HepG2 (cell line): ENCODE results near the gene TPI1. TPM values are rescaled to one million over a fixed set of nuclear protein-coding genes. Genes with fewer than 3 reads are reported as not detected.

Experiments
- FOXK1 ChIP-seq: sonication (generic); formaldehyde crosslinking; IDR thresholded peaks from 2 replicates; pipeline ENCODE4 v1.4.0; 2020; ENCODE audit warnings: low read depth, missing genetic modification reagents, borderline replicate concordance
- GTF2F1 ChIP-seq: fragments of 150-350 bp; IDR thresholded peaks from 2 replicates; pipeline ENCODE4 v1.6.1; 2014; ENCODE audit warnings: low read length
- HOXA3 ChIP-seq: sonication (generic); formaldehyde crosslinking; IDR thresholded peaks from 2 replicates; pipeline ENCODE4 v1.5.0; 2020; ENCODE audit warnings: missing genetic modification reagents
- MAF1 ChIP-seq: sonication (generic); formaldehyde crosslinking; IDR thresholded peaks from 2 replicates; pipeline ENCODE4 v1.5.0; 2020; ENCODE audit warnings: missing genetic modification reagents, borderline replicate concordance
- MAX ChIP-seq: IDR thresholded peaks from 2 replicates; pipeline ENCODE4 v1.6.1; 2012; ENCODE audit warnings: inconsistent platforms
- PAF1 ChIP-seq: IDR thresholded peaks from 2 replicates; pipeline ENCODE4 v1.6.1; 2016; ENCODE audit warnings: missing genetic modification reagents, missing compliant biosample characterization
- POGZ ChIP-seq: sonication (generic); formaldehyde crosslinking; IDR thresholded peaks from 2 replicates; pipeline ENCODE4 v1.4.0; 2020; ENCODE audit warnings: mild to moderate bottlenecking, missing genetic modification reagents
- REXO4 ChIP-seq: sonication (generic); formaldehyde crosslinking; IDR thresholded peaks from 2 replicates; pipeline ENCODE4 v1.8.0; 2022; ENCODE audit warnings: missing genetic modification reagents, mild to moderate bottlenecking, borderline replicate concordance
- SRF ChIP-seq: IDR thresholded peaks from 2 replicates; pipeline ENCODE4 v1.6.1; 2011; ENCODE audit warnings: mild to moderate bottlenecking, low read depth, low read length, moderate library complexity
- USF2 ChIP-seq, 2 experiments: sonication (generic) in 1 of 2; formaldehyde crosslinking in 1 of 2; IDR thresholded peaks; 2 replicates each; pipeline versions ENCODE4 v1.5.1 to v1.6.1; 2011 to 2020; ENCODE audit warnings: borderline replicate concordance in 1 of 2, low read depth in 1 of 2, low read length in 1 of 2, mild to moderate bottlenecking in 1 of 2, missing genetic modification reagents in 1 of 2, moderate library complexity in 1 of 2
- WIZ ChIP-seq: sonication (generic); formaldehyde crosslinking; IDR thresholded peaks from 2 replicates; pipeline ENCODE4 v1.5.1; 2020; ENCODE audit warnings: mild to moderate bottlenecking, missing genetic modification reagents
- ZFP90 ChIP-seq: sonication (generic); formaldehyde crosslinking; IDR thresholded peaks from 2 replicates; pipeline ENCODE4 v1.8.0; 2022; ENCODE audit warnings: missing genetic modification reagents, mild to moderate bottlenecking, inconsistent platforms, borderline replicate concordance
- ZFYVE20 ChIP-seq: sonication (generic); formaldehyde crosslinking; IDR thresholded peaks from 2 replicates; pipeline ENCODE4 v1.8.0; 2023; ENCODE audit warnings: low read depth, mild to moderate bottlenecking, moderate library complexity, missing genetic modification reagents, borderline replicate concordance
- ZNF281 ChIP-seq: sonication (generic); formaldehyde crosslinking; IDR thresholded peaks from 2 replicates; pipeline ENCODE4 v1.4.0; 2020; ENCODE audit warnings: missing genetic modification reagents, borderline replicate concordance
- ZNF350 ChIP-seq: sonication (generic); formaldehyde crosslinking; IDR thresholded peaks from 2 replicates; pipeline ENCODE4 v1.4.0; 2020; ENCODE audit warnings: mild to moderate bottlenecking, low read depth, missing genetic modification reagents, borderline replicate concordance
- ZNF770 ChIP-seq: sonication (generic); formaldehyde crosslinking; IDR thresholded peaks from 2 replicates; pipeline ENCODE4 v1.5.0; 2020; ENCODE audit warnings: mild to moderate bottlenecking, missing genetic modification reagents
- ZNF878 ChIP-seq: sonication (generic); formaldehyde crosslinking; IDR thresholded peaks from 2 replicates; pipeline ENCODE4 v1.8.1; 2023; ENCODE audit warnings: mild to moderate bottlenecking, missing genetic modification reagents, moderate library complexity
- ZNF883 ChIP-seq: sonication (generic); formaldehyde crosslinking; IDR thresholded peaks from 2 replicates; pipeline ENCODE4 v1.5.1; 2020; ENCODE audit warnings: mild to moderate bottlenecking, missing genetic modification reagents; ENCODE audit errors: not compliant biosample characterization
- ZXDC ChIP-seq: sonication (generic); formaldehyde crosslinking; IDR thresholded peaks from 2 replicates; pipeline ENCODE4 v1.5.0; 2020; ENCODE audit warnings: mild to moderate bottlenecking, missing genetic modification reagents
- polyA plus RNA-seq, 8 experiments: library from polyadenylated mRNA; depleted of rRNA in 3 of 8; stranded (reverse) in 7 of 8; unstranded in 1 of 8; fragments of >200 nt; fragmentation: Illumina TruSeq in 4 of 8; extraction: Trizol in 4 of 8; gene quantifications; 2 replicates each; pipeline versions ENCODE4 v1.2.1 to v1.2.3, GENCODE V29; 2011 to 2016; ENCODE audit warnings: low read depth in 4 of 8, missing spikeins in 1 of 8, mixed read lengths in 1 of 8; ENCODE audit not compliant: insufficient read depth in 1 of 8
- total RNA-seq, 5 experiments: library from RNA; depleted of rRNA; stranded (reverse); fragments of >200 nt; fragmentation: Illumina TruSeq; extraction: Trizol; gene quantifications; 2 replicates each; pipeline ENCODE4 v1.2.3, GENCODE V29; 2016; ENCODE audit warnings: low read depth in 1 of 5

The TPI1 gene
- total and polyA plus RNA-seq, 2 of the 13 experiments (the other 11 are each of a cell fraction or from before 2014, with no cell fraction given) = 945 to 2,535 TPM

GRCh38 chr12:6891646-6892001 lies 24.3 kb downstream of the TPI1 start (continued):
- TF ChIP-seq ZNF350 (CRISPR knock-in tag) = 0 out of 2 replicates have a peak, but pooled peaks have one; percentile 7
- TF ChIP-seq MAX = no peak
- peak; percentile 93 for TF ChIP-seq ZNF770
- no peak for TF ChIP-seq ZXDC (CRISPR knock-in tag)
- TF ChIP-seq ZNF883 = no peak
- no peak for TF ChIP-seq SRF
- TF ChIP-seq ZFYVE20 (CRISPR knock-in tag) = no peak
- no peak for TF ChIP-seq MAF1 (CRISPR knock-in tag)
- TF ChIP-seq POGZ (CRISPR knock-in tag) = 0 out of 2 replicates have a peak, but pooled peaks have one; percentile 5
- TF ChIP-seq REXO4 = no peak
- TF ChIP-seq ZNF878 = no peak
- no peak for TF ChIP-seq USF2 (IDR thresholded peaks at IDR 0.05; ENCODE audit: low read depth, low read length)
- TF ChIP-seq USF2 (CRISPR knock-in tag; IDR thresholded peaks at IDR 0.05; ENCODE audit: borderline replicate concordance) = no peak
- TF ChIP-seq ZFP90 (CRISPR knock-in tag) = no peak
- no peak for TF ChIP-seq FOXK1 (CRISPR knock-in tag)
- no peak for TF ChIP-seq GTF2F1
- TF ChIP-seq WIZ = no peak
- no peak for TF ChIP-seq ZNF281
- no peak for TF ChIP-seq PAF1
- no peak for TF ChIP-seq HOXA3 (CRISPR knock-in tag)
